Activated CD4-positive, alpha-beta T cell treated with anti-CD3 and anti-CD28 coated beads, Interleukin-2, amount 50 U/mL, for 16 hours (primary cell): Measurements from ENCODE around the gene CDC6.

Source experiments
- DNase-seq: peaks from one replicate; pipeline ENCODE4 v3.0.0-alpha.2; 2020

CDC6 gene, protein sequence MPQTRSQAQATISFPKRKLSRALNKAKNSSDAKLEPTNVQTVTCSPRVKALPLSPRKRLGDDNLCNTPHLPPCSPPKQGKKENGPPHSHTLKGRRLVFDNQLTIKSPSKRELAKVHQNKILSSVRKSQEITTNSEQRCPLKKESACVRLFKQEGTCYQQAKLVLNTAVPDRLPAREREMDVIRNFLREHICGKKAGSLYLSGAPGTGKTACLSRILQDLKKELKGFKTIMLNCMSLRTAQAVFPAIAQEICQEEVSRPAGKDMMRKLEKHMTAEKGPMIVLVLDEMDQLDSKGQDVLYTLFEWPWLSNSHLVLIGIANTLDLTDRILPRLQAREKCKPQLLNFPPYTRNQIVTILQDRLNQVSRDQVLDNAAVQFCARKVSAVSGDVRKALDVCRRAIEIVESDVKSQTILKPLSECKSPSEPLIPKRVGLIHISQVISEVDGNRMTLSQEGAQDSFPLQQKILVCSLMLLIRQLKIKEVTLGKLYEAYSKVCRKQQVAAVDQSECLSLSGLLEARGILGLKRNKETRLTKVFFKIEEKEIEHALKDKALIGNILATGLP

DNA sequence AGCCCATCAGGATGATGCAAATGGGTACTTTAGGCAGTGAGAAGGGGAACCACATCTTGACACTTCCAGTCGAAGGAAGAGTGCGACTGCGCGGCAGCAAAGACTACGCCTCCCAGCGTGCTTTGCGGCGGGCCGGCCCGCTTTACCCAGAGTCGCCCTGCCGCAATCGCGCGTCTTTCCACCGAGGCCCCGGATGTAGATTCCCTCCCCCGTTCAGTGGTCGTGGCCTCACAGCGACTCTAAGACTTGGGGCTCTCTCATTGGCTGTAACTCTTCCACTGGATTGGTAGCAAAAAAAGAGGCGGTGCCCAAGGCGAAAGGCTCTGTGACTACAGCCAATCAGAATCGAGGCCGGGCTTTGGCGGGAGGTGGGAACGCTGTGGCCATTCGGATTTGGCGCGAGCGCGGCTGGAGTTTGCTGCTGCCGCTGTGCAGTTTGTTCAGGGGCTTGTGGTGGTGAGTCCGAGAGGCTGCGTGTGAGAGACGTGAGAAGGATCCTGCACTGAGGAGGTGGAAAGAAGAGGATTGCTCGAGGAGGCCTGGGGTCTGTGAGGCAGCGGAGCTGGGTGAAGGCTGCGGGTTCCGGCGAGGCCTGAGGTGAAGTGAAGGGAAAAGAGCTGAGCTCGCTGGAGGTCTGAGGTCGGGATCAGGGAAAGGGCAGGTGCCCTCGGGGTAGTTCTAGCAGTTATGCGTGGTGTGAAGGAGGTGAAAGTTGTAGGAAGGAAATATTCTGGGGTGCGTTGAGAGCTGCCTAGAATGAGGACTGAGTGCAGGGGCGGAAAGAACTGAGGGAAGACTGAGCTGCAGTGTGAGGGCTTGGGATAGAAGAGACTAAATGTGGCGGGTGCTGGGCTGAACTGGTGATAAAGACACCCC is at the start of gene CDC6:
Gene CDC6, plus strand, starts transcription at position 386 of the 876 bp plus-strand sequence. CDS start 1,542 bp downstream, outside the sequence.
- peak; percentile 100 for DNase-seq

DNA sequence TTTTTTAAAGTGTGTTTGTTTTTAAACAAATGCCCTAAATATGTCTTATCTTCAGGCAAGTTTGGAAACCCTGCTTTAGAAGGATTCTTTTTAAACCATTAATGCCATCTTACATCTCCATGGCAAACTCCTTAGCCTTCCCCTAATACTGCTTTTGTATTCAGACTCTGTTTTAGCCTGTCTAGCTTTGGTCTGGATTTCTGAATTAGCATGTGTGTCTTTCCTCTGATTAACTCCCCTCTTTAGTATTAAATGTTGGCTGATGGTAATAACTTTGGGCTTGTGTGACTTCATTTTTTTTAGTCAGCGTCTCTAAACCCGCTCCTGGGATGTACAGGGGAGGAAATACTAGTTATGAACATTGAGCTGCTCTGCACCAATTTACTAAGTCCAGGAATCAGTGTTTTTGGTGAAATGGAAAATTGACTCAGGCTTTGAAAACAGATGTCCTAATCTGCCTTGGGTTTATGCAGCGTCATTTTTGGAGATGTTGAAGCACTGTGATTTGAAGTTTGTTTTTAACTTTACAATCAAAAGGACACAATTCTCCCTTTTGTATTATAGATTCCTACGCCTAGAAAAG is 46.3 kb upstream of the CDC6 start:
- no peak for DNase-seq

DNA sequence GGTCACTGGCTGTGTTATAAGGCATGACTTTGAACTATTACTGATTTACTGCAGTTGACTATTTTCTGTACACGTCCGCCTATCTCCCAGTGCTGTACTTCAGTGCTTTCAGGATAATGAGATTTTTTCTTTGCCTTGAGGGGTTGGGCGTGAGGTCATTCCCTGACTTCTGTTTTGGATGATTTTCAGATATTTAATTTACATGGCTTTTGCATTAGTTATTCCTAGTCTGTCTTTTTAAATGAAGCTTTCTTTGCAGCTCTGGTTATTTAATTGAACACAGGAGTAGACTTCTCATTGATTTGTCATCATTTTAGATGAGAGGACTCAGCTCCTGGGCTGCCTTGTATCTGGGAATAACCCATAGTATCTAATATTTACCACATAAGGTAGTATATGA is 44.9 kb upstream of the CDC6 start:
- no peak for DNase-seq

DNA sequence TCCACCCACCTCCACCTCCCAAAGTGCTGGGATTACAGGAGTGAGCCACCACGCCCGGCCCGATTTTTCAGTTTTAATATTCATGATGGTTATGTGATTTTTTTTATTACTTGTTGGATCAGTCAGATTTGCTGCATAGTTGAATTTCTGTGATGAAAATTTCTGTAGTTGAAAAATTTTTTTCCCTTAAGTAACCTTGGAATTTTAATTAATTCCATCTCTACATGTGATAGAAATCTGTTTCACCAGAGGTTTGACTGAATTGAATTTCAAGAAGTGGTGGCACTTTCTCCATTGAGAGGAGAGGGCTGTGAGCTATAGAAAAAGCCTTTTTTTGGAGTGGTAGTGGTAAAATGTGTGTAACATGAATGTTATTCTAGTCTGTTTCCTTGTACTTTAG is 43.9 kb upstream of the CDC6 start:
- no peak for DNase-seq

DNA sequence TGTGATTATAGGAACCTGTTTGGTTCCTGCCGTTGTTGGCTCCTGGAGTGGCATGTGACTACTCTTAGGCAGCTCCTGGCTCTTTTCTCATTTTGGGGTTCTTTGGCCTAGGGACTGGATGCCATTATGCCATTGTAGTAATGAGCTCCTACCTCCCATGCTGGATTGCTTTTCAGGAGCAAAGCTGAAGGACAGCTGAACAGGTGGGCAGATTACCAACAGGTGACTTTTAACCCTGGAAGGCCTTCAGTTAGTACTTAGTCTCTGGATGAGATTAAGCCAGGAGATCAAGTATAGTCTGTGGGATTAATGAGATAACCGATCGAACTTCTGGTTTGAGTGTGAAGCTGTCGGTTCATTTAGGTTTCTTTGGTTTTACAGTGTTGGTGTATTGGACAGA is 43.4 kb upstream of the CDC6 start:
- no peak for DNase-seq

DNA sequence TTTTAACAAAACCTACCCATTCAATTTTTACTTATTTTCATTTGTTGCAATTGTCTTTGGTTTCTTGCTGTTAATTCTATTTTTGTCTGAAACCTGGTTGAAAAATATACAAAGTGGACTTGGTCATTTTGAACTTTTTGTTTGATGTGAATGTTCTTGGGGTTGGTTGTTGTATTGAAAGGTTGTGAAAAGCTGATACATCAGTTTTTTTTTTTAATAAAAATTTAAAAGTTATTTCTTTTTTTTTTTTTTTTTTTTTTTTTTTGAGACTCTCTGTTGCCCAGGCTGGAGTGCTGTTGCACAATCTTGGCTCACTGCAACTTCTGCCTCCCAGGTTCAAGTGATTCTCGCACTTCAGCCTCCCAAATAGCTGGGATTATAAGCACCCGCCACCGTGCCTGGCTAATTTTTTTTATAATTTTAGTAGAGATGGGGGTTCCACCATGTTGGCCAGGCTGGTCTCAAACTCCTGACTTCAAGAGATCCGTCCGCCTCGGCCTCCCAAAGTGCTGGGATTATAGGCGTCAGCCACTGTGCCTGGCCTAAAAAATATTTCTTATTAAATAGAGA is 39.7 kb upstream of the CDC6 start:
- DNase-seq: no peak

DNA sequence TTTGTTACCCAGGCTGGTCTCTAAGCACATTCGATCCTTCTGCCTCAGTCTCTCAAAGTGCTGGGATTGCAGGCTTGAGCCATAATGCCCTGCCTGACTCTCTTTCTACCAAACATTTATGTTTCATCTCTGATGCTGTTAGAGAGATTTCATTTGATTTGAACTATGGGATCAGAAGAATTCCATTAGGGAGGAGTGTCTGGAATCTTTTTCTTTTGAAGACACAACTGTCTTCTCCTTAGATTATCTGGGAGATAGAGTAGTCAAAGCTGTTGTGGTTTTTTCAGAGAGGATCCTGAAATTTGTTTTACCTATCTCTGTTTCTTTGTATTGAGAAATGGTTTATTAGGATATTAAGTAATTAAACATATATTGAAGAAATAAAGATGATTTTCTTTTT is 39.2 kb upstream of the CDC6 start:
- DNase-seq: no peak

DNA sequence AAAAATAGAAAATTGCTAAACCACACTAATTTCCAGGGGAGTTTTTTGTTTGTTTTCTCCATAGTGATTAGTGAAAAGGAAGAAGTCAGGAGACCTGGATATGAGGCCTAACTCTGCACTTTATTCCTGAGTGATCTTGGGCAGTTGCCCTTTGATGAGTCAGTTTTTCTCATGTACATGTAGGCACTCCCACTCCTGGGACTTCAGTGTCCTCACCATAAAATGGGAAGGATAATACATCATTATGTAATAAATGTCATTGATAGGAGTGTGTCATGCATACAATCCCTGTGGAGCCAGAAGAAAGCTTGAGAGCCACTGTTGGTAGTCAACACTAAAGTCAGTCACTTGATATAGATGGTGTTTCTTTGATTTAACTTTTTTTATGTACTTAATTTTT is 36.1 kb upstream of the CDC6 start:
- DNase-seq: no peak

DNA sequence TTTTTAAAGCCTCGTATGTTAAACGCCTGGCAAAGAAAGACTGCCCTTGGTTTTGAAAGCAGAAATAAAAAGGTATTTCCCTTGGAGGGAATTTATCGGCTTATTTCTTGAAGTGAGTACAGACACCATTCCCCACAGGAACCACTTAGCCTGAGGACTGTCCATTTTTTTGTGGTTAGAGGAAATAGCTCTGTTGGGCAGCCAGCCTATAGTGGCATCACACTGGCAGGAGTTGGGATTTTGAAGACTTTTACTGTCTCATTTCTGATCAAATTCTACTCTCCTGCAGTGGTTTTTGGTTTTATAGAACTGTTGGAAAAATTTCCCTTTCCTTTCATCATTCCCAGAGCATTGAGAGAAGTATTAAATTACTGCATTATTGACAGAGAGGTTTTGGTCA is 34.1 kb upstream of the CDC6 start:
- no peak for DNase-seq

DNA sequence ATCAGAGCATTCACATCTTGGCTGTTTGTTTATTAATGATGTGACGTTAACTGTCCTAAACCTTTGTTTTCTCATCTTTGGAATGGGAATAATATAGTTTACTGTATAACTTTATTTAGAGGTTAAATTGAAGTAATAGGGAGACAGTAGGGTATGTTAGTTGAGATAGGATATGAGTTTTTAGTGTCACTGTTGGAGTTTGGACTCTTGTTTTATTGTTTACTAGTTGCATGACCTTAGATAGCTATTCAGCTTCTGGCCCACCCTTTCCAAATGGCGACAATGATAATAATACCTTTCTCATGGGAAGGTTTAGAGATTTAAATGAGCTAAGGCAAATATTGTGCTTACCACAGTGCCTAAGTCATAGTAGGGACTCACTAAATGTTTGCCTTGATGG is 28.2 kb upstream of the CDC6 start:
- no peak for DNase-seq

DNA sequence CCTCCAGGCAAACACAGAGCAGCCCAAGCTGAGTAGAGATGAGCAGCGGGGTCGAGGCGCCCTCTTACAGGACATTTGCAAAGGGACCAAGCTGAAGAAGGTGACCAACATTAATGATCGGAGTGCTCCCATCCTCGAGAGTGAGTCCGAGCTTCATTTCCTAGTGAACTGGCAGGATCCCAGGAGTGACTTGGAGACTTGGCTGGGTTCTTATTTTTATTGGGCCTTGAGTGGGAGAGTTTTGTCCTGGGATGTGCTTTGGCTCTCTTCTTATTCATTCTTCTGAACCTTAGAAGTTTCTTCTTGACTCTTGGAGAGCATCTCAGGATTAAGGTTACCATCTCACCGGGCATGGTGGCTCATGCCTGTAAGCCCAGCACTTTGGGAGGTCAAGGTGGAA is 27.2 kb upstream of the CDC6 start:
- DNase-seq: no peak

DNA sequence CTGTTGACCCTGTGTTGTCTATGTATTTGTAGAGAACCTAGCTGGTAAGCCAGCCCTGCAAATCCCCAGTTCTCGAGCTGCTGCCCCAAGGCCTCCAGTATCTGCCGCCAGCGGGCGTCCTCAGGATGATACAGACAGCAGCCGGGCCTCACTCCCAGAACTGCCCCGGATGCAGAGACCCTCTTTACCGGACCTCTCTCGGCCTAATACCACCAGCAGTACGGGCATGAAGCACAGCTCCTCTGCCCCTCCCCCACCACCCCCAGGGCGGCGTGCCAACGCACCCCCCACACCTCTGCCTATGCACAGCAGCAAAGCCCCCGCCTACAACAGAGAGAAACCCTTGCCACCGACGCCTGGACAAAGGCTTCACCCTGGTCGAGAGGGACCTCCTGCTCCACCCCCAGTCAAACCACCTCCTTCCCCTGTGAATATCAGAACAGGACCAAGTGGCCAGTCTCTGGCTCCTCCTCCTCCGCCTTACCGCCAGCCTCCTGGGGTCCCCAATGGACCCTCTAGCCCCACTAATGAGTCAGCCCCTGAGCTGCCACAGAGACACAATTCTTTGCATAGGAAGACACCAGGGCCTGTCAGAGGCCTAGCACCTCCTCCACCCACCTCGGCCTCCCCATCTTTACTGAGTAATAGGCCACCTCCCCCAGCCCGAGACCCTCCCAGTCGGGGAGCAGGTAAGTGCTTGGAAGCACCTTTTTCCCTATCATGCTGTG is 23.1 kb upstream of the CDC6 start:
- no peak for DNase-seq

DNA sequence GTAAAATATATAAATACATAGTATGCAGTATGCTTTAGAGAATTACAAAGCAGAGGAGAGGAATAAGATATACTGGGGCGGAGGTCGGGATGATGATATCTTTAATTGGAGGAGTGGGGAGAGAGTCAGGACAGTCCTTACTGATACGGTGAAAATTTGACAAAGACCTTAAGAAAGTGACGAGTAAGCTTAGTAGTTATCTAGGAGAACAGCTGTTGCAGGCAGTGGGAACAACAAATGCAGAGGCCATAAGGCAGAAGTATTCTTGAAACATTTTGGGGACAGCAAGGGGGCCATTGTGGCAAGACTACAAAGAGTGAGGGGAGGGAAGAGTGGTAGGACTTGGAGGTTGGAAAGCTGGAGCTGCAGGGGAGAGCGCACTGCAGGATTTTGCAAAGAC is 22.3 kb upstream of the CDC6 start:
- no peak for DNase-seq

DNA sequence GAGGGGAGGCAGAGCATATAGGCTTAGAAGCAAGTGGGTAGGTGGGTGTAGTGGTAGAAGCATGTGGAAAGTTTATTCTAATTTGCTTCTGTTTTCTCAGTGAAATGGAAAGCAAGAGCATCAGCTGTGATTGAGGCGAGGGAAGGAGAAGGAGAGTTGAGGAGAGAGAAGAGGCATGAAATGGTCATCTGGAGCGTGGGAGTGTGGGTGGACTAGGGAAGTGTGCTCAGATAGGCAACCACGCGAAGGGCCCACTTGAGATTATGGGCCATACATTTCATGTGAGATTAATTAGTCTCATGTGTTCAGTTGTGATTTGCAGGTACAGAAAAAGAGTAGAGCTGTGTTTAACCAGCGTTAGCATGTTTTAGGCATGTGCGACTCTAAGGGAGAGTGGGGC is 20.8 kb upstream of the CDC6 start:
- no peak for DNase-seq

DNA sequence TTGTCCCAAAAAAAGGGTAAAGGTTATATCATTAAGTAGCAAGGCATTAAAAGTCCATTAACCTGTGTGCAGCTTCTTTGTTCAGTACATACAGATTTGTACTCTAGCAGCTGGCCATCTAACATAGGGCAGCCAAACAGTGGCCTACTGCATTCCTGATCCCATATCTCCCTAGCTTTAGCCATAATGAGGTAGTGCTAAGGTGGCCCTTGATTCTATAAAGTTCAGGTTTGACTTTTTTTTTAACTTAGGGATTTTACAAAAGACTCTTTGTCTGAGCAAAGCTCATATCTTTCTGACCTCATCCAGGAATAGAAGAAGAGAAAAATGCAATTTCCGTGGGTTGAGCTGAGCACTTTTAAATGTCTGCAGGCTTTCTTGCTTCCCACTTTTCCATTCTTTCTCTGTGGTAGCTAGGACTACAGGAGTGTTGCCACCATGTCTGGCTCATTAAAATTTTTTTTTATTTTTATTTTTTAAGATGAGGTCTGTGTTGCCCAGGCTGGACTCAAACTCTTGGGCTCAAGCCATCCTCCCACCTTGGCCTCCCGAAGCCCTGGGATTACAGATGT is 19.5 kb upstream of the CDC6 start:
- DNase-seq: no peak

DNA sequence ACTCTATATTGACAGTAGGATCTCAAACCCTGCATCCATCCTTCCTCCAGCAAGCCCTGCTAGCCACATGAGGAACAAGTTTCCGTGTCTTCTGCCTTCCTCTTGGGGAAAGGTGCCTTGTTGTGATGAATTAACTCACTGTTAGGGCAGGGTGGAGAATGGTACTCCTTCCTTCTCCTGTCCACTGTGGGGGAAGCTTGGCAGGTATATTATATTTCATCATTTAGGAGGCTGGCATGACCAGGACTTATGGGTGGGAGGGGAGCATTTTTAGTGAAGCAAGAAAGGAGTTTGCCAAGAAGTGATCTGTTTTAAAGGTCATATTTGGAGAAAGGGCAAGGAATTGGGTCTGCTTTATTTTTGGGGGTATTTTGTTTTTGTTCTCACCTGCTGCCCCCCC is 9.3 kb upstream of the CDC6 start:
- no peak for DNase-seq

DNA sequence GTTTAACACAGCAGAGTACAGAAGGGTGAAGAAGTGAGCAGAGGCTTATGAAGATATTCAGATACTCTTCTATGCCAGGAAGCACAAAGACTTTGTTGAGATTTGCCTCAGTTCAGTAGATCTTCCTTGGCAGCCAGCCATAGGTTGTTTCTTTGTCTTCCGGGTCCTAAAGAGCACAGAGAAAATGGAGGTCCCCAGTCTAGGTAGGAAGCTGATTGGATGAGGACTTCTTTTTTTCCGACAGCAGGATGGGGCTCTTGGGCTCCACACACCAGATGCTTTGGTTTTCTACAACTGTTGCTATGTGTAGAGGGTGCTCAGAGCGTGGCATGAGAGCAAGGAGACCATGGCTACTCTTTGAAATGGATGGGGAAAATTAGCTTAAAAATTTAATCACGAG is 8.3 kb upstream of the CDC6 start:
- no peak for DNase-seq

DNA sequence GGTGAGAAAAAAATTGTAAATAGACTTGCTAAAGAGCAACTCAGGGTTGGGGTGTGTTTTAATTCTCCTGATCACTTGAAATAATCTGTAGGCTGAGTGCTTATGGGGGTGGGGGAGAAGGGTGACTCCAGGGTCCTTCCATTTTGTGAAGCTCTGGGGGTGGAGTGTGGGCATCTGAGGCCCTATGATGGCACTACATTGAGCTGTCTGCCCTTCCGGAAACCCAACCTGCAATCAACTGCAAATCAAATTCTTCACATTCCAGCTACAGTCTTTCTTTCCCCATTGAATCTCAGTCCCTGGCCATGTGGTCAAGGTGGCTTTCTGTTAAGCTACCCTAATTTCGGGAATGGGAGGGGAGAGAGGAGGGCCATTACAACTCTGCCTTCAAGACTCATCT is 6.0 kb upstream of the CDC6 start:
- DNase-seq: no peak

DNA sequence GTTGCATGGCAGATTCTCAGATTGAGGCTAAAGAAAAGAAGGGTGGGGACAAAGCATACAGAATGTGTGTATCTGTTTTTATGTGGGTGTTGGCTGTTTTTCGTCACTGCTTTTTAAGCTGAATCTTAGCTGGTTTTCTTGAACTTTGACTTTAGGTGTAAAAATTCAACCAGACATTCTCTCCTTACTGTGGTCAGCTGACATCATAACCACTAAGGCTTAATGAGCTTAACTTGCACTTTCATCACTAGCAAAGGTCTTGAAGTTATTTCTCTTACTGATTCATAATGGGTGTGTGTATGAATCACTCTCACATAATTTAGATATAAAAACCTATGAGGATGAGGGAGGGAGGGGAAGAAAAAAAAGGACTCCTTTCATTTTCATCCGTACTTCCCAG is 4.0 kb upstream of the CDC6 start:
- peak; percentile 86 for DNase-seq

DNA sequence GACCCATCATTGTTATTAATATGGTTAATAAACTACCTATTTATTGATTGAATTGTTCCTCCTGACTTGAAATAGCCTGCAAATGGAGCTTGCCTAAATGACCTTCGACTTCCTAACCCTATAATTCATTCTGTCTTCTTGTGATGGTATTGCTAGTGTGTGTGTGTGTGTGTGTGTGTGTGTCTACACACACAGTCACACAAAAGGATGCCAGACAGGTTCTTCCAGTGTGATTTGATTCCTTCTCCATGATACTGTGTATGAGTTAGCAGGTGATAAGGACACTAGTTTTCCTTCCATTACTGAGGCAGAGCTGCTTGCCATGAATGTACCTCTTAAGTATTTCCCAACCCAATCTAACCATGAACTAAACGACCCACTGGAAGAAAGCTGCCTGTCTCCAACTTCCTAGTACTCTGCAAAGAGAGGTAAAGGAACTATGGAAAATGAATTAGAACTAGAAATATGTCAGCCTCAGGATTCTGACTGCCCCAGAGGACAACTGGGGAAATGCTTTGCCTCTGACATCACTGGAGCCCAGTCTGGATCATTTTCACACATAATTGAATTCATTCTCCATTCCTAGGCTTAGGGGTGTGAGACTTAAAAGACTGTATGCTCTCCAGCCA is 3.5 kb upstream of the CDC6 start:
- no peak for DNase-seq

DNA sequence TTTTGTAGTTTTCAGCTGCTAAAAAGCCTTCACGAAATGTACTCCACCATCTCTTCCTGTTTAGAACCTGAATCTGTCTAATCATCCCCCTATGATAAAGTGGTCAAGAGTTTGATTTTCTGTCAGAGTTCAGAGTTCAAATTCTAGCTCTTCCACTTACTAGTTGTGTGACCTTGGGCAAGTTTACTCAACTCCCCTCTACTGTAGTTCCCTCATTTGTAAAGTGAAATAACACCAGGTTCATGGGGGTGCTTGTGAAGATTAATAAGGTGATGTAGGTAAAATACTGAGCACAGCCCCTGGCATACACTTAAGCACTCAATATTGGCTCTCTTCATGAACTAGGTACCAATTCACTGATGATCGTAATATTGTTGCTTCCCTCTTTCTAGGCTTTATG is 1.2 kb upstream of the CDC6 start:
- no peak for DNase-seq

DNA sequence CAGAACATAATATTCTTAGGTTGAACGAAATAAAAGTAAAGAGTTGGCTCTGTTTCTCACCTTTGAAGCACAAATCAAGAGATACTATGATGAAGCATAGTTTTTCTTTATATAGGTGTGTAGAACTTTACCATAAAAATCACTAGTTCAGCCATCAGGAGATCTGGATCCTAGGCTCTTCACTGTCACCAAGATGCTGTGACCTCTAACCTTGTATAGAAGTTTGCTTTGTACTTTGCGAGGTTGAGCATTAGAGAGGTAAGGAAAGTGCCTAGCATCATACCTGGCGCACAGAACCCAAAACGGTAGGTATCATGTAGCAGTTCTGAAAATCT is 553 bp upstream of the CDC6 start:
- DNase-seq: no peak
